T-helper 1 cell treated with Interleukin-12 subunit alpha and Interleukin-12 subunit beta and Interleukin-4 antibody, amounts not matched to agents 30 μg/mL and 1 μg/mL, for 36 hours (primary cell): ENCODE results near the gene GOLGA8M.
A peak's percentile ranks its signal among the peaks of the same experiment; 100 is the strongest.
"Not testable (repeated sequence)": the region's sequence is repeated elsewhere in the genome, so short reads cannot be mapped to it uniquely, and the experiment has no call there.

Experiments used
- H3K27ac Mint-ChIP-seq: one replicate; pipeline ENCODE4 v1.8.0; 2021; ENCODE audit warnings: mild to moderate bottlenecking, mixed read lengths
- H3K27me3 Mint-ChIP-seq: one replicate; pipeline ENCODE4 v1.8.0; 2021; ENCODE audit warnings: low read depth, mixed read lengths
- H3K36me3 Mint-ChIP-seq: one replicate; pipeline ENCODE4 v1.8.0; 2021; ENCODE audit warnings: low read depth, mixed read lengths
- H3K4me1 Mint-ChIP-seq: one replicate; pipeline ENCODE4 v1.8.0; 2021; ENCODE audit warnings: low read depth, mixed read lengths
- H3K4me3 Mint-ChIP-seq: one replicate; pipeline ENCODE4 v1.8.0; 2021; ENCODE audit warnings: mild to moderate bottlenecking, moderate library complexity, mixed read lengths
- H3K9me3 Mint-ChIP-seq: one replicate; pipeline ENCODE4 v1.8.0; 2021; ENCODE audit warnings: mixed read lengths

The GOLGA8M gene

DNA sequence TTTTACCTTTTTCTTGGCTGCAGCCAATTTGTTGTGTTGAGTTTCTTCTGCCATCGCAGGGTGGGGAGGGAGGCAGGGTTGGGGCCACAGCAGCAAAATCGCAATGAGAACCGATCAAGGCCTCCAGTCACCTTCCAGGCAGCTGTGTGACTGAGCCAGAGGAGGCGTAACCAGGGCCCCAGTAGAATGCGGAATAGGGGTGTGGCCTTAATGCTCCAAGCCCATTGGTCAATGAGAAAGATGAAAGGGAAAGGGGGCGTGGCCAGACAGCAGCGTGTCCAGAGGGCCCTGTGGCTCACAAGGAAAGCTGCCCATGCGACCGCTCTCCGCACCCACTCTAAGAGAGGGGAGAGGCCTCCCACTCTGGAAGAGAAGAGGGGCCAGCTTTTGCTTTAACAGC, at the start of gene GOLGA8M:
TSS of gene GOLGA8M (minus strand) at position 152 of the 400 bp plus-strand sequence. CDS start at position 54, 98 bp downstream.
- H3K4me1 Mint-ChIP-seq, H3K36me3 Mint-ChIP-seq, H3K4me3 Mint-ChIP-seq, H3K9me3 Mint-ChIP-seq, H3K27ac Mint-ChIP-seq: not testable (repeated sequence)
- peaks cover 14% of the 10 kb centered on the region for H3K27me3 Mint-ChIP-seq

DNA sequence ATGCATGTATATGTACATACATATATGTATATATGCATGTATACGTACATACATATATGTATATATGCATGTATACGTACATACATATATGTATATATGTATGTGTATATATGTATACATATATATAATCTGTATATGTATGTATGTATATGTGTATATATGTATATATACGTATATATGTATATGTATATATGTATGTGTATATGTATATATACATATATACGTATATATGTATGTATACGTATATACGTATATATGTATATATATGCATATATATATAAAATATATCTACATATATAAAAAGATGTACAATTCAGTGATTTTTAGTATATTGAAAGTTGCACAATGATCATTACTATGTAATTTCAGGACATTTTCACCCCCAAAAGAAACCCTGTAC, 30.7 kb upstream of the GOLGA8M start:
- H3K9me3 Mint-ChIP-seq, H3K36me3 Mint-ChIP-seq, H3K27ac Mint-ChIP-seq, H3K4me1 Mint-ChIP-seq, H3K4me3 Mint-ChIP-seq: not testable (repeated sequence)
- H3K27me3 Mint-ChIP-seq = peaks cover 19% of the 10 kb centered on the region

DNA sequence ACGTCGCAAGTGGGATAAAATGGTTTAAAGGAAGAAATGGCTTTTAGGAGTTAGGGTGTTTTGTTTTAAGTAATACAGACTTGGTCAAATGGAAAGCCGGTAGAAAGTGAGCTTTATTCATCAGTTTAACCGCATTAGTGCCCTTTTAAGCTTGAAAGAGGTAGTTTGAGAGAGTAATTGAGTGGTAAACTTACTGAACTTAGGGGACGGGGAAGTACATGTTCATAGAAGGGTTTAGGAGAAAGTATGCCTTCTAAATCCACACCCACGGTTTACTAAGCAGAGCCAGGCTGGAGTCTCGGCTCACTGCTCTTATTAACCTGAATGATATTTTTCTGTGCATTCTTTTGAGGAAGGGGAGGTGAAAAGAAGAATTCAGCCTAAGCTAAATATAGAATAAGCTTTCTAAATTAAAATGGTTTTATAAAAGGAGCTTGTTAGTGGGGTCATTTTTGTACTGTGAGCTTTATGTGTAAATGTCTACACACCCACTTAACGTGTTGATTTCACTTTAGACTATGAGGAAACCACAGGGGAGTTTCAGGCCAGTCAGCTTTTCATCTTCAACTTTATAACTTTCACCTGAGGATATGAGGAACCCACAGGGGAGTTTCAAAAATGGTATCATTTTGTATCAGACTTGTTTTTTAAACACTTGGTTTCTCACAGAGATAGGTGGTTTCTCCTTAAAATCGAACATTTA, 26.5 kb upstream of the GOLGA8M start:
- Mint-ChIP-seq H3K4me3 (peak overlapping the region; percentile 56), H3K27me3 (peaks cover 27% of the 10 kb centered on the region), H3K27ac (peak overlapping the region; percentile 80)
- not testable (repeated sequence) for H3K36me3 Mint-ChIP-seq, H3K4me1 Mint-ChIP-seq, H3K9me3 Mint-ChIP-seq

DNA sequence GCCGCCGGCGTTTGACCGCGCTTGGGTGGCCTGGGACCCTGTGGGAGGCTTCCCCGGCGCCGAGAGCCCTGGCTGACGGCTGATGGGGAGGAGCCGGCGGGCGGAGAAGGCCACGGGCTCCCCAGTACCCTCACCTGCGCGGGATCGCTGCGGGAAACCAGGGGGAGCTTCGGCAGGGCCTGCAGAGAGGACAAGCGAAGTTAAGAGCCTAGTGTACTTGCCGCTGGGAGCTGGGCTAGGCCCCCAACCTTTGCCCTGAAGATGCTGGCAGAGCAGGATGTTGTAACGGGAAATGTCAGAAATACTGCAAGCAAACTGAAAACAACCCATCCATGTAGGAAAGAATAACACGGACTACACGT, 26.0 kb upstream of the GOLGA8M start:
- not testable (repeated sequence) for H3K36me3 Mint-ChIP-seq, H3K4me1 Mint-ChIP-seq, H3K9me3 Mint-ChIP-seq
- Mint-ChIP-seq H3K4me3 (peak overlapping the region; percentile 56), H3K27me3 (peaks cover 29% of the 10 kb centered on the region), H3K27ac (peak overlapping the region; percentile 80)

DNA sequence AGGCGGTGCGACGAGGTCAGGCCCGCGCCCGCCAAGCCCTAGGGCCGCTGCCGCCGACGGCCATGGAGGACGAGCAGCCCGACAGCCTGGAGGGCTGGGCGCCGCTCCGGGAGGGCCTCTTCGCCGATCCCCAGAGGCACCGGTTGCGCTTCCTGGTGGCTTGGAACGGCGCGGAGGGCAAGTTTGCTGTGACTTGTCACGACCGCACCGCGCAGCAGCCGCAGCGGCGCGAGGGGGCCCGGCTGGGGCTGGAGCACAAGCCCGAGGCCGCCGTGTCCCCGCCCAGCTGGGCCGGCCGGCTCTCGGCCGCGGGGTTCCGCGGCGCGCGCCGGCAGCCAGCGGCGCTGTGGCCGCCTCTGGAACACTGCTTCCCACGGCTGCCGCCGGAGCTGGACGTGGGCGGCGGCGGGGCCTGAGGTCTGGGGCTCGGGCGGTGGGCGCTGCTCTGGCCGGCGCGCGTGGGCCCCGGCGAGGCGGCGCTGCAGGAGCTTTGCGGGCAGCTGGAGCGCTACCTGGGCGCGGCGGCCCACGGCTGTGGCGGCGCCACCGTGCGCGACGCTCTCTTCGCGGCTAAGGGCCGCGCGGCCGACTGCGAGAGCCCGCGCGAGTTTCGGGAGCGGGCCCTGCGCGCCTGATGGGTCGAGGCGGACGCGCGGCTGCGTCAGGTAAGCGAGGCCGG, 25.4 kb upstream of the GOLGA8M start:
- H3K36me3 Mint-ChIP-seq, H3K4me3 Mint-ChIP-seq, H3K9me3 Mint-ChIP-seq, H3K27ac Mint-ChIP-seq, H3K4me1 Mint-ChIP-seq: not testable (repeated sequence)
- H3K27me3 Mint-ChIP-seq = peaks cover 29% of the 10 kb centered on the region

- H3K9me3 Mint-ChIP-seq, H3K36me3 Mint-ChIP-seq, H3K4me3 Mint-ChIP-seq, H3K27ac Mint-ChIP-seq, H3K4me1 Mint-ChIP-seq: not testable (repeated sequence)
- H3K27me3 Mint-ChIP-seq = peaks cover 19% of the 10 kb centered on the region
These were observed 15.8 kb upstream of the GOLGA8M start for GRCh38 chr15:28728061-28728460.

DNA sequence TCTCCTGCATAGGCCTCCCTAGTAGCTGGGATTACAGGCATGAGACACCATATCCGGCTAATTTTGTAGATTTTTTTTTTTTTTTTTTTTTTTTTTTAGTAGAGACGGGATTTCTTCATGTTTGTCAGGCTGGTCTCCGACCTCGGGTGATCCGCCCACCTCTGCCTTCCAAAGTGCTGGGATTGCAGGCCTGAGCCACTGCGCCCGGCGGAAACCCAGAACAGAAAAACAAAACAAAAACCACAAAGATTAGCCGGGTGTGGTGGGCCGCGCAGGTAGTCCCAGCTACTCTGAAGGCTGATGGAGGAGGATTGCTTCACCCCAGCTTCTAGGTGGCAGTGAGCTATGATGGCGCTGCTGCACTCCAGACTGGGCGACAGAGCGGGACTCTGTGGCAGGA, 14.8 kb upstream of the GOLGA8M start:
- not testable (repeated sequence) for H3K4me1 Mint-ChIP-seq, H3K9me3 Mint-ChIP-seq, H3K4me3 Mint-ChIP-seq, H3K27ac Mint-ChIP-seq, H3K36me3 Mint-ChIP-seq
- peaks cover 24% of the 10 kb centered on the region for H3K27me3 Mint-ChIP-seq

DNA sequence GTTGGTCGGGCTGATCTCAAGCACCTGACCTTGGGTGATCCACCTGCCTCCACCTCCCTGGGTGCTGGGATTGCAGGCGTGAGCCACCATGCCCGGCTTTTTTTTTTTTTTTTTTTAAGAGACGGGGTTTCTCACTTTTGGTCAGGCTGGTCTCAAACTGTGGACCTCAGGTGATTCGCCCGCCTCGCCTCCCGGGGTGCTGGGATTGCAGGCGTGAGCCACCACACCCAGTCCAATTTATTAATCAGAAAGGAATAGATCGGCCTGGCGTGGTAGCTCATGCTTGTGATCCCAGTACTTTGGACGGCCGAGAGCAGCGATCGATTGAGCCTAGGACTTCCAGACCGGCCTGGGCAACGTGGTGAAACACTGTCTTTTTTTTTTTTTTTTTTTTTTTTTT, 13.9 kb upstream of the GOLGA8M start:
- Mint-ChIP-seq H3K27me3 (peaks cover 24% of the 10 kb centered on the region), H3K36me3 (no peaks in the 10 kb centered on the region), H3K27ac (no peak overlapping the region), H3K4me3 (no peak overlapping the region), H3K9me3 (no peaks in the 10 kb centered on the region), H3K4me1 (no peaks in the 10 kb centered on the region)

DNA sequence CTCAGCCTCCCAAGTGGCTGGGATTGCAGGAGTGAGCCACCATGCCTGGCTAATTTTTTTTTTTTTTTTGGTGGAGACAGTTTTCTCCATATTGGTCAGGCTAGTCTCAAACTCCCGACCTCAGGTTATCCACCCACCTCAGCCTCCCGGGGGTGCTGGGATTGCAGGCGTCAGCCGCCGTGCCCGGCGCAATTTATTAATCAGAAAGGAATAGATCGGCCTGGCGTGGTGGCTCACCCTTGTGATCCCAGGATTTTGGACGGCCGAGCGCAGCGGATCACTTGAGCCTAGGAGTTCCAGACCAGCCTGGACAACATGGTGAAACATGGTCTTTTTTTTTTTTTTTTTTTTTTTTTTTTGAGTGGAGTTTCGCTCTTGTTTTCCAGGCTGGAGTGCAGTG, 13.3 kb upstream of the GOLGA8M start:
- Mint-ChIP-seq H3K4me3 (no peak overlapping the region), H3K27ac (no peak overlapping the region), H3K36me3 (no peaks in the 10 kb centered on the region), H3K9me3 (no peaks in the 10 kb centered on the region), H3K27me3 (peaks cover 24% of the 10 kb centered on the region), H3K4me1 (no peaks in the 10 kb centered on the region)

DNA sequence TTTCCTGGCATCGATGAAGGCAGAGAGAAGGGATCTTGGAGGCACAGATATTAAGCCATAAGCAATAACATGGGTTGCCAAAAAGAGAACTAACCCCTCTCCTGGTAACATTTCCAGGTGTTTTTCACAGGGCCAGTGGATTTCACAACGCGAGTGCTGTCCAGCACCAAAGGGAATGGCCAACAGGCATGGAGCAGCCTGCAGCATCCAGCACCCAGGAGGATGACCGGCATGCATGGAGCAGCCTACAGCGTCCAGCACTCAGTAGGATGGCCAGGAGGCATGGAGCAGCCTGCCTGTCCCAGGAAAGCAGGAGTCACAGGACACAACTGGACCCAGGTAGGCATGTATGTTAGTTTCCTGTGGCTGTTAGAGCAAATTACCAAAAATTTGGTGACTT, 11.8 kb upstream of the GOLGA8M start:
- H3K27ac Mint-ChIP-seq, H3K9me3 Mint-ChIP-seq, H3K4me1 Mint-ChIP-seq, H3K36me3 Mint-ChIP-seq, H3K4me3 Mint-ChIP-seq: not testable (repeated sequence)
- H3K27me3 Mint-ChIP-seq = peaks cover 16% of the 10 kb centered on the region

DNA sequence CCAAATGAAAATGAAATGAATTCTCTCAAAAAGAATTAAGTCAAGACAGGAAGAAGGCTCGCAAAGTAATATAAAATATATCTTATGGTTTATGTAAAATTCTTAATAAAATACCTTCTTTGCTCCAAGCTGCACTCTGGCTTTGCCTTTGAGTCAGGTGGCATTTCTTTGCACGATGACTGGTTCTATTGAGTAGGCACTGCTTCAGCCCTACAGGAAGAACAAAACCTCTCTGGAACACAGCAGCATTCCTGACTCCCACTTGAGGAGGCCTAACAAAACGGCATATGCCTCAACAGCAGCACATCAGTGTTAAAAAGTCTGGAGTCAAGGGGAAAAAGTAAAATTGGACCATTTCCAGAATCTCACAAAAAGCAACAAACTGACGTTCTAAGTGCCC, 7.4 kb upstream of the GOLGA8M start:
- not testable (repeated sequence) for H3K27ac Mint-ChIP-seq, H3K4me3 Mint-ChIP-seq, H3K9me3 Mint-ChIP-seq, H3K36me3 Mint-ChIP-seq, H3K4me1 Mint-ChIP-seq
- peaks cover 28% of the 10 kb centered on the region for H3K27me3 Mint-ChIP-seq

DNA sequence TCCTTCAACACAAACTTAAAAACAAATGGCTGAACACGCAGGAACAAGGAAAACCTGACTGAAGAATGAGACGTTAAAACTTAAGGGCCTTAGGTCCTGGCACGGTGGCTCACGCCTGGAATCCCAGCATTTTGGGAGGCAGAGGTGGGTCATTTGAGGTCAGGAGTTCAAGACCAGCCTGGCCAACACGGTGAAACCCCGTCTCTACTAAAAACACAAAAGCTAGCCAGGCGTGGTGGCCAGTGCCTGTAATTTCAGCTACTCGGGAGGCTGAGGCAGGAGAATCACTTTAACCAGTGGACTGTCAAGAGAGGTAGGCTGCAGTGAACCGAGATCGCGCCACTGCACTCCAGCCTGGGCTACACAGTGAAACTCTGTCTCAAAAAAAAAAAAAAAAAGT, 6.4 kb upstream of the GOLGA8M start:
- H3K9me3 Mint-ChIP-seq, H3K27ac Mint-ChIP-seq, H3K36me3 Mint-ChIP-seq, H3K4me3 Mint-ChIP-seq, H3K4me1 Mint-ChIP-seq: not testable (repeated sequence)
- peaks cover 29% of the 10 kb centered on the region for H3K27me3 Mint-ChIP-seq

GRCh38 chr15:28714176-28714575, 2.0 kb upstream of the GOLGA8M start:
- H3K4me3 Mint-ChIP-seq, H3K9me3 Mint-ChIP-seq, H3K4me1 Mint-ChIP-seq, H3K36me3 Mint-ChIP-seq, H3K27ac Mint-ChIP-seq: not testable (repeated sequence)
- peaks cover 21% of the 10 kb centered on the region for H3K27me3 Mint-ChIP-seq

DNA sequence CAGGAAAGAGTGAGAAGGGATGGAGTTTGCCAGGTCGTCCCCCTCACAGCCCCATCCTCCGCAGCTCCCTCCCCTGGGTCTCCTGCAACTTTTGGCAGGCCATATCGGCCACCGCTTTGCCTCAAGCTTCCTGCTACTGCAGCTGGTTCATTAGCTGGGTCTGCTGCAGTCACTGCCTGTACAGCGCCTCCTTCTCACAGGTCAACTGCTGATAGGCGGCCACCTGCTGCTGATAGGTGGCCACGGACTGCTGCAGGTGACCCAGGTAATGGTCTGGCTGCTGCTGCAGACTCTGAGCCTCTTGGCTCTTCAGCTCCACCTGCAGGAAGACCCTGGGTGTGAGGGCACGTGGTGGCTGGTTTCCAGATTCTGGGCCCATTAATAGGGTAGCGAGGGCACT, 8.3 kb downstream of the GOLGA8M start:
- H3K4me3 Mint-ChIP-seq, H3K4me1 Mint-ChIP-seq, H3K27me3 Mint-ChIP-seq, H3K36me3 Mint-ChIP-seq, H3K27ac Mint-ChIP-seq, H3K9me3 Mint-ChIP-seq: not testable (repeated sequence)

- not testable (repeated sequence) for H3K27ac Mint-ChIP-seq, H3K4me1 Mint-ChIP-seq, H3K27me3 Mint-ChIP-seq, H3K4me3 Mint-ChIP-seq, H3K9me3 Mint-ChIP-seq, H3K36me3 Mint-ChIP-seq
These were observed 9.8 kb downstream of the GOLGA8M start for GRCh38 chr15:28702427-28702826.
